Neutrophil (primary cell): ENCODE measurements around the gene RNASE12.

Experiments used
- H3K27ac ChIP-seq: fragments of 200-600 bp; sonication (generic); 2 replicates; pipeline ENCODE4 v1.5.1; 2016; ENCODE audit warnings: mild to moderate bottlenecking, moderate library complexity
- H3K27me3 ChIP-seq: fragments of 200-600 bp; sonication (generic); 2 replicates; pipeline ENCODE4 v1.6.0; 2016; ENCODE audit warnings: mild to moderate bottlenecking
- H3K36me3 ChIP-seq: fragments of 200-600 bp; sonication (generic); 2 replicates; pipeline ENCODE4 v1.5.1; 2017
- H3K4me1 ChIP-seq, 2 experiments: fragments of 200-600 bp in 1 of 2; sonication (generic) in 1 of 2; 1 replicate in 1 of 2; 2 replicates in 1 of 2; pipeline versions ENCODE4 v1.5.1 to v1.6.1; 2013 to 2016; ENCODE audit warnings: low read depth in 1 of 2, low read length in 1 of 2, mild to moderate bottlenecking in 1 of 2, moderate library complexity in 1 of 2; ENCODE audit not compliant: control insufficient read depth in 1 of 2, insufficient read depth in 1 of 2
- H3K4me3 ChIP-seq, 2 experiments: fragments of 200-600 bp in 1 of 2; sonication (generic) in 1 of 2; 1 replicate in 1 of 2; 2 replicates in 1 of 2; pipeline ENCODE4 v1.5.1; 2013 to 2016; ENCODE audit warnings: low read depth in 1 of 2, low read length in 1 of 2, mild to moderate bottlenecking in 1 of 2, moderate library complexity in 1 of 2
- H3K9me3 ChIP-seq: fragments of 200-600 bp; sonication (generic); 2 replicates; pipeline ENCODE4 v1.5.1; 2016
- CTCF ChIP-seq: fragments of 200-600 bp; sonication (generic); IDR thresholded peaks from 2 replicates; pipeline ENCODE4 v1.5.1; 2016; ENCODE audit warnings: antibody characterized with exemption

RNASE12 gene

DNA sequence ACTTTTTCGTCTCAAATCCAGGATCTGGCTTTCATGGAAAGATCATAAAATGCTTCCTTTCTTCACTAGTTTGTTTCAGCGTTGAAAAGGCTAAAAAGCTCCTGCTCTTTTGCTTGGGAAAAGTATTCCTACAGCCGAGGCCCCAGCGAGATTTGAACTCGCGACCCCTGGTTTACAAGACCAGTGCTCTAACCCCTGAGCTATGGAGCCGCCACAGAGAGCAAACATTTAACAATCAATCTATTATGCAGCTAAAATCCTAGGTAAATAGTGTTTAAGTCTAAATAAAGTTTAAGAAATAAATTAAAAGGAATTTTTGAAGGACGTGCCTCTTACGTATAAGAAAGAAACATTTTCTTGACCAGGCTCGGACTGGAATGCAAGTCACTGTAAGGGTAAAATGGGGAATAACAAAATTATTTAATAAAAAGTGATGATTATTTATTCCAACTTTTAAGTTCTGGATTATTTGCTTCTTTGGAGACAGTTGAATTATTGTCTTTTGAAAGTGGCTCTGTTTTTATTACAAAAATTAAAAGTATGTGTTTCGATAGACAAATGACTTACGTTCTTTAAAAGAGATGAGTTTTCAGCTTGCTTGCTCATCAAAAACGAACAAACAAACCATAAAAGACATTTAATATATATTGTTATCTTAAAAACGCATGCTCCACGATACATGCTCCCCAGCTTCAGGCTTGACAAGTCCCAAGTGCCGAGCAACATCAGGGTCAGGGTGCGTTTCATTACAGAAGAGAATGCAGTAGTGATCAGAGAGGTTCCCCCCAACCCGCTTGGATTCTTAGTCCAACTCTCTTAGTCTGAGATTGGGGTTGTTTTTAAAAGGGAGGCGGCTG, 40.1 kb upstream of the RNASE12 start:
- H3K4me1 ChIP-seq = peaks cover 24 to 36% of the 10 kb centered on the region in 2 experiments
- no peaks in the 10 kb centered on the region for H3K36me3 ChIP-seq
- H3K27me3 ChIP-seq = peaks cover 100% of the 10 kb centered on the region
- no peak overlapping the region for H3K27ac ChIP-seq
- H3K9me3 ChIP-seq = no peaks in the 10 kb centered on the region
- TF ChIP-seq CTCF = no peak
- peak overlapping the region in 1 of 2 experiments; percentile 14 for H3K4me3 ChIP-seq

DNA sequence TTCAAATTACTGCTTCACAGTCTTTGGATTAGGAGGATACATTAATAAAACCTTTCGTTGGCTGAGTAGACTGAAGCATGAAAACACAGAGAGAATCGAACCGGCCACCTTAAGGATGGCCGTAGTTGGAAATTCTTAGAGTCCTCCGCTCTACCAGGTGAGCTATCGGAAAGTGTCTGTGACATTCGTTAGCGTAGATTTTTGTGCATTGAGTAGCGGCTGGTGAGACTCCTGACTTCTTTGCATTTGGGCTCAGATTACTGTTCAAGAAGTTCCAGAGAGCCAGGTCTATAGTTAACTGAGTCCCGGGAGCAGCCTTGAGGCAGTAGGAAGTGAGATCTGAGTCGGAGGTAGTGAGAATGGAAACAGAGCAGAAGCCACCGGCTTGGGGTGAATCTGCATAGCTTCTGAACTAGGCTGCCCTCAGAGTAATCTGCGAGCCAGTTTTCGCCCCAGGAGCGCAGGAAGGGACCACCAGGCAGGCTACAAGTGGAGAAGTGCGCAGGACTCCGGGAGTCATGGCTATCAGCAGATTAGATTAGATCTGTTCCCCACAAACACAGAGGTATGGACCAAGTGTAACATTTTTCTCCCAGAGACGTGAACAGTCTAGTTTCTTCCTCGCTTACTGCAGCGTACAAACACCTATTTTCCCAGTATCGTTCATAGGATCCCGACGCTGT, 39.3 kb upstream of the RNASE12 start:
- Histone ChIP-seq H3K4me1 (peaks cover 28 to 44% of the 10 kb centered on the region in 2 experiments), H3K27ac (no peak overlapping the region), H3K9me3 (no peaks in the 10 kb centered on the region), H3K36me3 (no peaks in the 10 kb centered on the region), H3K4me3 (no peak overlapping the region), H3K27me3 (peaks cover 100% of the 10 kb centered on the region)
- TF ChIP-seq CTCF = no peak

- no peak overlapping the region for H3K27ac ChIP-seq
- TF ChIP-seq CTCF = no peak
- H3K27me3 ChIP-seq = peaks cover 87% of the 10 kb centered on the region
- no peaks in the 10 kb centered on the region for H3K36me3 ChIP-seq
- H3K9me3 ChIP-seq = no peaks in the 10 kb centered on the region
- peaks cover 50 to 65% of the 10 kb centered on the region in 2 experiments for H3K4me1 ChIP-seq
- no peak overlapping the region for H3K4me3 ChIP-seq
These were observed 37.1 kb upstream of the RNASE12 start for GRCh38 chr14:20628063-20628854.

GRCh38 chr14:20627346-20628027, 36.3 kb upstream of the RNASE12 start:
- TF ChIP-seq CTCF = no peak
- Histone ChIP-seq H3K9me3 (no peaks in the 10 kb centered on the region), H3K27me3 (peaks cover 79% of the 10 kb centered on the region), H3K4me1 (peaks cover 52 to 65% of the 10 kb centered on the region in 2 experiments), H3K4me3 (no peak overlapping the region), H3K36me3 (no peaks in the 10 kb centered on the region), H3K27ac (no peak overlapping the region)

- H3K9me3 ChIP-seq = no peaks in the 10 kb centered on the region
- peaks cover 67% of the 10 kb centered on the region for H3K27me3 ChIP-seq
- TF ChIP-seq CTCF = no peak
- H3K4me1 ChIP-seq = peaks cover 41 to 53% of the 10 kb centered on the region in 2 experiments
- no peaks in the 10 kb centered on the region for H3K36me3 ChIP-seq
- no peak overlapping the region for H3K4me3 ChIP-seq
- H3K27ac ChIP-seq = no peak overlapping the region
These were observed 35.1 kb upstream of the RNASE12 start for GRCh38 chr14:20626274-20626673.
